Skeletal muscle satellite cell (primary cell): ENCODE measurements around the gene PDCD2.
A peak's percentile ranks its signal among the peaks of the same experiment; 100 is the strongest.

Source experiments
- H3K27me3 ChIP-seq: 2 replicates; pipeline ENCODE4 v1.7.0; 2013; ENCODE audit warnings: low read length; ENCODE audit not compliant: control insufficient read depth, insufficient read depth
- H3K36me3 ChIP-seq: 2 replicates; pipeline ENCODE4 v1.7.0; 2013; ENCODE audit warnings: mild to moderate bottlenecking, control low read depth, low read length; ENCODE audit not compliant: insufficient read depth
- H3K4me1 ChIP-seq: 2 replicates; pipeline ENCODE4 v1.7.0; 2013; ENCODE audit warnings: low read length; ENCODE audit not compliant: control insufficient read depth, insufficient read depth
- H3K4me2 ChIP-seq: 2 replicates; pipeline ENCODE4 v1.7.0; 2013; ENCODE audit warnings: mild to moderate bottlenecking, low read length
- H3K4me3 ChIP-seq: 2 replicates; pipeline ENCODE4 v1.7.0; 2013; ENCODE audit warnings: low read length
- H3K9ac ChIP-seq: 2 replicates; pipeline ENCODE4 v1.7.0; 2013; ENCODE audit warnings: mild to moderate bottlenecking, low read depth, low read length, moderate library complexity
- H3K9me3 ChIP-seq: replicated peaks from 2 replicates; pipeline ENCODE4 v1.7.0; 2013; ENCODE audit warnings: mild to moderate bottlenecking, control low read depth, low read length

The PDCD2 gene

GRCh38 chr6:170575250-170575649, 9.2 kb downstream of the PDCD2 start:
- H3K9ac ChIP-seq: no peak overlapping the region
- H3K4me2 ChIP-seq: no peak overlapping the region
- no peak overlapping the region for H3K4me3 ChIP-seq
- peaks cover 69% of the 10 kb centered on the region for H3K36me3 ChIP-seq
- H3K9me3 ChIP-seq: no peaks in the 10 kb centered on the region
- no peaks in the 10 kb centered on the region for H3K4me1 ChIP-seq
- no peaks in the 10 kb centered on the region for H3K27me3 ChIP-seq

GRCh38 chr6:170572704-170573466, 11.6 kb downstream of the PDCD2 start:
- no peak overlapping the region for H3K4me2 ChIP-seq
- peaks cover 66% of the 10 kb centered on the region for H3K36me3 ChIP-seq

DNA sequence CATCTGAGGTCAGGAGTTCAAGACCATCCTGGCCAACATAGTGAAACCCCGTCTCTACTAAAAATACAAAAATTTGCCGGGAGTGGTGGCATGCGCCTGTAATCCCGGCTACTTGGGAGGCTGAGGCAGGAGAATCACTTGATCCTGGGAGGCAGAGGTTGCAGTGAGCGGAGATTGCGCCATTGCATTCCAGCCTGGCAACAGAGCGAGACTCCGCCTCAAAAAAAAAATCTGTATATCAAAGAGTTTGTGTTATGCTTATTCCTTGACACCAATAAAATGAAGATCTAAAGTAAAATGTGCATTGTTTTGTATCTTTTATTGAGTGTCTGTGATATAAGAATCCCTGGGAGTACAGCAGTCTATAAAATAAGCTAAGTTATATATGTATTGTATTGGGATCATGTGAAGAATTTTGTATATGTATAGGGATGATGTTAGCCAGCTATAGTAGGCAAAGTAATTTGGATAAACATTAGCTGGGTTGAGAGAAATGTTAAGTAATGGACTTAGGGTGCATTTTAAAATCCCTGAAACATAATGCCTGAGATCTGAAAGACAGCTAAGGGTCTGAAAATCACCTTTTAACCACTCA, 19.4 kb downstream of the PDCD2 start:
- H3K4me1 ChIP-seq: no peaks in the 10 kb centered on the region
- H3K9ac ChIP-seq: no peak overlapping the region
- H3K9me3 ChIP-seq: no peaks in the 10 kb centered on the region
- peaks cover 70% of the 10 kb centered on the region for H3K36me3 ChIP-seq
- H3K4me3 ChIP-seq: no peak overlapping the region
- no peaks in the 10 kb centered on the region for H3K27me3 ChIP-seq
- H3K4me2 ChIP-seq: no peak overlapping the region

More at GRCh38 chr6:170572704-170573466, 11.6 kb downstream of the PDCD2 start:
- Histone ChIP-seq H3K4me1 (no peaks in the 10 kb centered on the region), H3K27me3 (no peaks in the 10 kb centered on the region), H3K9me3 (no peaks in the 10 kb centered on the region), H3K9ac (no peak overlapping the region), H3K4me3 (no peak overlapping the region)

DNA sequence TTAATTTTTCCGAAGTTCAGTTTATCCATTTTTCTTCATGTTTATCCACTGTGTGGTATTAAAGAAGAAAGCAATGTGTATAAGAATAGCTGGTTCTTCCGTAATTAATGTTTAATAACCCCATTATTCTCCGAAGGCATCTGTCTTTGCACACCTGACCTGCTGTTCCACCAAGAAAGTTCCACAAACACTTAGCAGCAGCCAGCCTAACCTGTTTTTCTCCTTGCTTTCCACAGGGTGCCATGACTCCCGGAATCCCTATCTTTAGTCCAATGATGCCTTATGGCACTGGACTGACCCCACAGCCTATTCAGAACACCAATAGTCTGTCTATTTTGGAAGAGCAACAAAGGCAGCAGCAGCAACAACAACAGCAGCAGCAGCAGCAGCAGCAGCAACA, 22.9 kb downstream of the PDCD2 start:
- H3K9ac ChIP-seq: no peak overlapping the region
- peaks cover 52% of the 10 kb centered on the region for H3K36me3 ChIP-seq
- no peak overlapping the region for H3K4me3 ChIP-seq
- no peaks in the 10 kb centered on the region for H3K27me3 ChIP-seq
- H3K4me1 ChIP-seq: no peaks in the 10 kb centered on the region
- H3K4me2 ChIP-seq: no peak overlapping the region
- H3K9me3 ChIP-seq: no peaks in the 10 kb centered on the region

GRCh38 chr6:170555305-170555704, 29.1 kb downstream of the PDCD2 start:
- Histone ChIP-seq H3K4me2 (peak overlapping the region; percentile 85), H3K27me3 (no peaks in the 10 kb centered on the region), H3K9me3 (no peaks in the 10 kb centered on the region), H3K36me3 (peaks cover 8% of the 10 kb centered on the region), H3K4me1 (peaks cover 25% of the 10 kb centered on the region), H3K9ac (peak overlapping the region; percentile 94), H3K4me3 (peak overlapping the region; percentile 97)

GRCh38 chr6:170554796-170555137, 29.7 kb downstream of the PDCD2 start:
- peaks cover 28% of the 10 kb centered on the region for H3K4me1 ChIP-seq
- H3K4me3 ChIP-seq: peak overlapping the region; percentile 97
- no peaks in the 10 kb centered on the region for H3K27me3 ChIP-seq
- peak overlapping the region; percentile 94 for H3K9ac ChIP-seq
- H3K36me3 ChIP-seq: peaks cover 4% of the 10 kb centered on the region
- H3K9me3 ChIP-seq: no peaks in the 10 kb centered on the region
- peak overlapping the region; percentile 85 for H3K4me2 ChIP-seq

DNA sequence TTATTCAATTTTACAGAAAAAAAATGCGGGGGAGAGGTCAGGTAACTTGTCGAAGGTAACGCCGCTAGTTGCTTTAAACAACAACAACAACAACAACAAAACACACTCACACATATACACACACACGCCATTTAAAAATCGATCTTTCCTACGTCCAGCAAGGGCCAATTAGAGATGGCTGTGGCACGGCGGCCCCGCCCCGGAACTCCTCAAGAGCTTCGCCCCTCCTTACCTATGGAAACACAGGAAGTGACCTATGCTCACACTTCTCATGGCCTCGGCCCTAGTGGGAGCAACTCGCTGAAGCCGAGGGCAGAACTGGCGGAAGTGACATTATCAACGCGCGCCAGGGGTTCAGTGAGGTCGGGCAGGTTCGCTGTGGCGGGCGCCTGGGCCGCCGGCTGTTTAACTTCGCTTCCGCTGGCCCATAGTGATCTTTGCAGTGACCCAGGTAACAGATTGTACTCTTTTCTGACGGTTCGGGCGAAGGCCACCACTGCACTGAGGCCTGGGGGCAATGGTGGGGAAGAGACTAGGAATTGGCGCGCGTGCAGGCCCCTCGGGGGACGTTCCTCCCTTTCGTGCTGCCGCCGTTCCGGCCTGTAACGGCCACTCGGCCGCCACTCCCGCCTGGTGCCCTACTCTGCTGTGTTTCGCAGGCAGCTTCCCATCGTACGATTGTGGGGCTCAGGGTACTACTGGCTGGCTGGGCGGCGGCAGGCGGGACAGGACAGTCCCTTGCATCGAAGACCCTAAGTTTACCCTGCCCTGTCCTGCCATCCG, 30.2 kb downstream of the PDCD2 start, which contains the start of gene TBP:
TBP (plus strand) TSS at position 357 of the 783 bp plus-strand sequence. CDS start 2,661 bp downstream, outside the sequence.
- Histone ChIP-seq H3K4me1 (peaks cover 28% of the 10 kb centered on the region), H3K4me2 (peak within 1 kb of the TSS; percentile 88), H3K4me3 (peak within 1 kb of the TSS; percentile 97), H3K36me3 (peaks cover 3% of the 10 kb centered on the region), H3K9me3 (no peaks in the 10 kb centered on the region), H3K9ac (peak within 1 kb of the TSS; percentile 99), H3K27me3 (no peaks in the 10 kb centered on the region)

DNA sequence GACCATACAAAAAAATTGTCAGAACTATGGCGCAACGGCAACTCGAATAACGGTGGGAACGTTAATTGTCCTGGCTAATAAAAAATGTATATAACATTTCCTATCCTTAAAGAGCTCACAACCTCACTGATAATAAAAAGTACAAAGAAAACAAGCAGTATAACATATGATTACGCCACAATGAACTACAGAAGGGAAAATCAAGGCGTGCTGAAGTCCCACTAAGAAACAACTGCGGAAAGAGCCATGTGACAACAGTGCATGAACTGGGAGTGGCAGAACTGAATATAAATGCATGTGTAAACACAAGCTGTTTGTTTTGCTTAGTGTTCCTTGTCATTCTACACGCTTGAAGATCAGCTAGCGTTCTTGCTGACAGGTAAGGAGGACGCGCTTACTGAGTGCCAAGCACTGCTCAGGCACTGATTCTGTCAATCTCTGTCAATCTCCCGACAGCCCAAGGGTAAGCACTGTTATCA, 30.9 kb downstream of the PDCD2 start:
- Histone ChIP-seq H3K27me3 (no peaks in the 10 kb centered on the region), H3K36me3 (peaks cover 5% of the 10 kb centered on the region), H3K4me1 (peaks cover 28% of the 10 kb centered on the region), H3K9ac (peak overlapping the region; percentile 99), H3K9me3 (no peaks in the 10 kb centered on the region), H3K4me2 (peak overlapping the region; percentile 88), H3K4me3 (peak overlapping the region; percentile 97)

DNA sequence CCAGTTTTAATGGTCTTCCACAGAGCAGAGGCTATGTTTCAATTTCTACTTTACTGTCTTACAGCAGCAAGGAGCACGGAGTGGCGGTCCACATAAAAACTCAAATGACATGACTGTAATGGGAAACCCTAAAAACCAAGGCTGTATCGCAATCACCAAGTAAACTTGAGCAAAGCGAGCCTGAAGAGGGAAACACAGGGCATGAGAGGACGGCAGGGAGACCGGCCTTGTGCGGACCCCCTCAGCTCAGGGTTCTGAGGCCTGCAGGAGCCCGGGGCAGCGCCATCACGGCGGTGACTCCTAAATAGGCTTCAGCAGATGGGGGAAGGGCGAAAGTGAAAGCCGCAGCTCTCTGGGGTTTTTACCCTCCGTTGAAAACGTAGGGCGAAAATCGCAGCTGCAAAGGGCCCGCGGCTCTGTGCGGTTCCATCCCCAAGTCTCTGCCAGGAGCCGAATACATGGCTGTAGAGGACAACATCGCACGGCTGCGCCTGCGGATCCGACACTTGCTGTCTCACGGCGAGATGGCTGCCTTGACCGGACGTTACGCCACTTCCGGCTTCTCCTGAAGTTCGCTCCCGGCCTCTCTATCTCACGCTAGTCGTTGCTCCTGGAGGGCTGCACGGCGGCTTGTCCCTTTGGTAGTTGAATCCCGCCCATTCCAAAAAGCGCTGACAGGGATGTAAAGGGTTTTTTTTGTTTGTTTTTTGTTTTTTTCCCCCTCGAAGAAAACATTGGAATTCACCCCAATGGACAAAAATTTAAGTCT, 31.5 kb downstream of the PDCD2 start, which contains the start of gene PSMB1:
PSMB1 (minus strand) TSS at position 543 of the 769 bp plus-strand sequence; CDS start at position 478, 65 bp downstream.
- H3K9me3 ChIP-seq: no peaks in the 10 kb centered on the region
- peak within 1 kb of the TSS; percentile 99 for H3K9ac ChIP-seq
- peaks cover 28% of the 10 kb centered on the region for H3K4me1 ChIP-seq
- H3K27me3 ChIP-seq: no peaks in the 10 kb centered on the region
- peak within 1 kb of the TSS; percentile 88 for H3K4me2 ChIP-seq
- peaks cover 7% of the 10 kb centered on the region for H3K36me3 ChIP-seq
- peak within 1 kb of the TSS; percentile 97 for H3K4me3 ChIP-seq

- Histone ChIP-seq H3K9ac (no peak overlapping the region), H3K4me1 (peaks cover 6% of the 10 kb centered on the region), H3K4me2 (no peak overlapping the region), H3K9me3 (no peaks in the 10 kb centered on the region), H3K36me3 (peaks cover 75% of the 10 kb centered on the region), H3K4me3 (no peak overlapping the region), H3K27me3 (no peaks in the 10 kb centered on the region)
Observed at GRCh38 chr6:170545405-170545804, 39.0 kb downstream of the PDCD2 start.
